WTC11 (cell line): Measurements from ENCODE around the gene TBX10.

Experiments used
- CTCF ChIP-seq: fragments of 200-600 bp; IDR thresholded peaks from 2 replicates; pipeline ENCODE4 v1.8.0; 2022; ENCODE audit warnings: antibody characterized with exemption
- E2F1 ChIP-seq: sonication (generic); formaldehyde crosslinking; IDR thresholded peaks from 2 replicates; pipeline ENCODE4 v1.8.0; 2022; ENCODE audit warnings: mild to moderate bottlenecking, missing genetic modification reagents
- FOXP1 ChIP-seq: sonication (generic); formaldehyde crosslinking; IDR thresholded peaks from 2 replicates; pipeline ENCODE4 v1.8.0; 2022; ENCODE audit warnings: missing genetic modification reagents, mild to moderate bottlenecking, moderate library complexity, borderline replicate concordance
- JUN ChIP-seq: sonication (generic); formaldehyde crosslinking; IDR thresholded peaks from 2 replicates; pipeline ENCODE4 v1.8.0; 2023; ENCODE audit warnings: mild to moderate bottlenecking, missing genetic modification reagents
- KAT7 ChIP-seq: sonication (generic); formaldehyde crosslinking; IDR thresholded peaks from 2 replicates; pipeline ENCODE4 v1.8.1; 2023; ENCODE audit warnings: missing genetic modification reagents, mild to moderate bottlenecking, borderline replicate concordance
- ZNF281 ChIP-seq: sonication (generic); formaldehyde crosslinking; IDR thresholded peaks from 2 replicates; pipeline ENCODE4 v1.8.0; 2023; ENCODE audit warnings: mild to moderate bottlenecking, missing genetic modification reagents

- TF ChIP-seq CTCF (no peak), FOXP1 (no peak), JUN (no peak), ZNF281 (no peak), KAT7 (CRISPR knock-in tag) (no peak), E2F1 (CRISPR knock-in tag) (no peak)
Observed at GRCh38 chr11:67609316-67609715, 30.2 kb downstream of the TBX10 start.
